NCI-H2029 treated with DMSO at 0.1 percent for 48 hours (cell line): ENCODE results near the gene PILRB.

Experiments used
- DNase-seq: peaks from one replicate; lab custom pipeline; 2025; lab: John Stamatoyannopoulos, UW

PILRB gene

DNA sequence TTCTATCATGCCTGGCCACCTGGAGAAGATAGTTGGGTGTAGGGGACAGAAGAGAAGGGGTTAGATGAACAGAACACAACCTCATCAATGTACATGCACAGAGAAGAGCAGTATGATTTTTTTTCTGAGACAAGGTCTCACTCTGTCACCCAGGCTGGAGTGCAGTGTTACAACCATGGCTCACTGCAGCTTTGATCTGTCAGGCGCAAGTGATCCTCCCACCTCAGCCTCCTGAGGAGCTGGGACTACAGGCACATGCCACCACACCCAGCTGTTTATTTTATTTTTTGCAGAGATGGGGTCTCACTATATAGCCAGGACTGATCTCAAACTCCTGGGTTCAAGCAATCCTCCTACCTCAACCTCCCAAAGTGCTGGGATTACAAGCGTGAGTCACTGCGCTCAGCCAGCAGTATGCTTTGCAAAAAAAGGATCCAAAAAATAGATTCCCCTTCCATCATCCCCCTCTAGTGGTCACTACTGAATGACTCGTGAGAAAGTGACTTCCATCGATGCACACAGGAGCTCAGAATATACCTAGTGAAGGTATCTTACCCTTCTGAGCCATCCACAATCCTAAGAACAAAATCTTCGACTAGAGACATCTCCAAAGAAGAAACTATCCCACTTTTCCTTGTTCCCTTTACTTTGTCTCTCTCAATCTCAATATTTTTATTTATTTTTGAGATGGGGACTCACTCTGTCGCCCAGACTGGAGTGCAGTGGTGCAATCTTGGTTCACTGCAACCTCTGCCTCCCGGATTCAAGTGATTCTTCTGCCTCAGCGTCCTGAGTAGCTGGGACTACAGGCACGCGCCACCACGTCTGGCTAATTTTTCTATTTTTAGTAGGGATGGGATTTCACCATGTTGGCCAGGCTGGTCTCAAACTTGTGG is 49.6 kb downstream of the PILRB start:
- no peak for DNase-seq

DNA sequence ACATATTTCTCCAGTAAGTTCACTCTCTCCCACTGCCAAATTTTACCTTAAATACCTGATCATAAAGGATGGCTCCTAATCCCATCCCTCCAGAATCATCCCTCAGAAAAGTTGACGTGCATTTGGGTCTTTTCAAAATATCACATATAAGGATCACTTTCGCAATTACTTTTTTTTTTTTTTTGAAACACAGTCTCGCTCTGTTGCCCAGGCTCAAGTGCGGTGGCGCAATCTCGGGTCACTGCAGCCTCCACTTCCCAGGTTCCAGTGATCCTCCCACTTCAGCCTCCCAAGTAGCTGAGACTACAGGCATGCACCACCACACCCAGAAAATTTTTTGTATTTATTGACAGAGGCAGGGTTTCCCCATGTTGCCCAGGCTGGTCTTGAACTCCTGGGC is 53.2 kb downstream of the PILRB start:
- no peak for DNase-seq

DNA sequence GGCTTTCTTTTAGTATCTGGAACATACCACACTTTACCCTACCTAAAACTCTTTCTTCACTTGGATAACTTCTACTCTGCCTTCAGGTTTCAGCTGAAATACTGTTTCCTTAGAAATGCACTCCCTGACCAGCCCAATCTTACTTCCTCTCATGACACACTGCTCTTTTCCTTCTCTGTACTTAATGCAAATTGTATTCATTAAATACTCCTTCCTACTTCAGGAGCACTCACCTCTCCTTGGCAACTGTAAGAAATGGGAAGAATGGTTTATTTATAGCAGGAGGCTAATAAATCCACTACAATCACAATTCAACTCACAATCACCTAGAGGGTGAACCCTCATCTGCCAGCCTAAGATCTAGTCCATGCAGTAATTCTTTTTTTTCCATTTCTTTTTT is 55.4 kb downstream of the PILRB start:
- DNase-seq, result no peak

DNA sequence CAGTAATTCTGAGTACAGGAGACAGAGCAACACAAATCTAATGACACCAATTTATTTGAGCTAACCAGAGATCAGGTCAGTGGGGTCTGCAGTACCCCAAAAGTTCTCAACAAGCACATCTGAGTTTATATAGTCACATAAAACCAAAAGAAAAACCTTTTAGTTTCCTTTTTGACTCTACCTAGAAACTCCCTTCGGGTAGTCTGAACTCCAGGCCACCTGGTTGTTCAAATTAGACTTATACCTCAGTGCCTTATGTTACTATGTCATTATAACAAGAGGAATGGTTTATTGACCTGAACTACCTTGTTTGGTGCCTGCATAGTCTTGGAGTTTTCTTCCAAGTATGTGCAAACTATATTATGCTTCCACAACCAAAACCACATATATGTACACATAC is 56.0 kb downstream of the PILRB start:
- no peak for DNase-seq

DNA sequence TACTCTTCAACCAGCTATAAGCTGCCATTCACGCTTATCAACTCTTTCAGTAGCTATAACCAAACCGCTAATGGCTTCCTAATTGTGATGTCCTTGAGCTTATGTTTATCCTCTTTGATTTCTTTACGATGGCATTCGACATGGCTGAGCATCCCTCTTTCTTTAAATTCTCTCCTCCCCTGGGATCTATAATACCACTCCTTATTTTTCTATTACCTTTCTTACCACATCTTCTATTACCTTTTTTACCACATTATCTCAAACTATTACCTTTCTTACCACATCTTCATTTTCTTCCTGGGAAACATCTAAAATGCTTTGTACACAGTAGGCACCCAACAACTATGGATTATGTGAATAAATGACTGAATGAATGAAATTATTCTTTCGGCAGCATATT is 57.5 kb downstream of the PILRB start:
- DNase-seq, result no peak
